Keratinocyte (primary cell): ENCODE results near the gene ASAP3. TPM values are rescaled to one million over a fixed set of nuclear protein-coding genes. Genes with fewer than 3 reads are reported as not detected.

Experiments used
- DNase-seq: peaks from one replicate; pipeline ENCODE4 v3.0.0-alpha.2; 2011; ENCODE audit warnings: low read depth, missing footprints, low spot score
- FAIRE-seq: peaks from 2 replicates; lab custom pipeline; 2011; peaks lifted over from hg19 to GRCh38; lab: Jason Lieb, UNC
- H2AFZ ChIP-seq: 2 replicates; pipeline ENCODE4 v1.6.0; 2012; ENCODE audit warnings: low read length, control low read depth, inconsistent platforms; ENCODE audit not compliant: control insufficient read depth
- H3K27ac ChIP-seq: 2 replicates; pipeline ENCODE4 v1.5.1; 2011; ENCODE audit warnings: low read length; ENCODE audit not compliant: control insufficient read depth, insufficient read depth
- H3K27me3 ChIP-seq: 3 replicates; pipeline ENCODE4 v1.6.0; 2011; ENCODE audit warnings: low read length; ENCODE audit not compliant: control insufficient read depth, insufficient read depth; ENCODE audit errors: extremely low read depth
- H3K36me3 ChIP-seq, 2 experiments: 2 replicates in 1 of 2; 3 replicates in 1 of 2; pipeline ENCODE4 v1.5.1; 2011; ENCODE audit warnings: low read length in 2 of 2, mild to moderate bottlenecking in 1 of 2; ENCODE audit not compliant: control insufficient read depth in 2 of 2, insufficient read depth in 2 of 2; ENCODE audit errors: extremely low read depth in 1 of 2
- H3K4me1 ChIP-seq: 3 replicates; pipeline ENCODE4 v1.5.1; 2011; ENCODE audit warnings: low read length; ENCODE audit not compliant: control insufficient read depth, insufficient read depth; ENCODE audit errors: extremely low read depth
- H3K4me2 ChIP-seq: 3 replicates; pipeline ENCODE4 v1.6.0; 2011; ENCODE audit warnings: low read depth, low read length; ENCODE audit not compliant: control insufficient read depth, insufficient read depth; ENCODE audit errors: extremely low read depth
- H3K4me3 ChIP-seq, 3 experiments: fragments of 200-600 bp in 1 of 3; sonication (generic) in 1 of 3; 2 replicates in 2 of 3; 3 replicates in 1 of 3; pipeline ENCODE4 v1.5.1; 2011 to 2016; ENCODE audit warnings: low read length in 3 of 3, mild to moderate bottlenecking in 3 of 3, control low read depth in 2 of 3, inconsistent platforms in 1 of 3, low read depth in 1 of 3, mixed read lengths in 1 of 3, mixed run types in 1 of 3, moderate library complexity in 1 of 3; ENCODE audit not compliant: control insufficient read depth in 2 of 3, insufficient read depth in 2 of 3; ENCODE audit errors: extremely low read depth in 1 of 3
- H3K79me2 ChIP-seq: 2 replicates; pipeline ENCODE4 v1.6.0; 2012; ENCODE audit warnings: low read length; ENCODE audit not compliant: control insufficient read depth, insufficient read depth
- H3K9ac ChIP-seq: 3 replicates; pipeline ENCODE4 v1.6.0; 2011; ENCODE audit warnings: low read length; ENCODE audit not compliant: control insufficient read depth, insufficient read depth; ENCODE audit errors: extremely low read depth
- H3K9me1 ChIP-seq: 3 replicates; pipeline ENCODE4 v1.6.0; 2011; ENCODE audit warnings: low read length; ENCODE audit not compliant: control insufficient read depth, insufficient read depth; ENCODE audit errors: extremely low read depth
- H3K9me3 ChIP-seq: 2 replicates; pipeline ENCODE4 v1.5.1; 2012; ENCODE audit warnings: low read depth, low read length; ENCODE audit not compliant: control insufficient read depth
- H4K20me1 ChIP-seq: 3 replicates; pipeline ENCODE4 v1.6.0; 2011; ENCODE audit warnings: low read length; ENCODE audit not compliant: control insufficient read depth, insufficient read depth; ENCODE audit errors: extremely low read depth
- EZH2 ChIP-seq: IDR thresholded peaks from one replicate; pipeline ENCODE4 v1.6.1; 2012; ENCODE audit warnings: inconsistent platforms, mild to moderate bottlenecking, low read length, moderate library complexity
- dilution Hi-C: fragments of 300-500 bp; cut with MboI; formaldehyde crosslinking; loops from one replicate; pipeline ENCODE4 v1.7.0; 2020; ENCODE audit warnings: low sequenced_read_pairs; ENCODE audit not compliant: extremely low pct_ligation_motif_present
- polyA plus RNA-seq, 5 experiments: library from polyadenylated mRNA; depleted of rRNA in 3 of 5; stranded (reverse) in 3 of 5; stranded (forward) in 1 of 5; unstranded in 1 of 5; fragments of >200 nt; gene quantifications; 1 replicate in 1 of 5; 2 replicates in 3 of 5; 3 replicates in 1 of 5; pipeline versions ENCODE4 v1.2.1 to v1.2.3, GENCODE V29; 2011 to 2012; ENCODE audit warnings: missing spikeins in 2 of 5, low read depth in 1 of 5, low replicate concordance in 1 of 5
- TF ChIP-seq, protein P1 (sequence below), 3 experiments: IDR thresholded peaks in 1 of 3; conservative IDR thresholded peaks in 1 of 3; optimal IDR thresholded peaks in 1 of 3; 2 replicates in 2 of 3; 3 replicates in 1 of 3; pipeline versions ENCODE3 to v1.5.1; 2011; ENCODE audit warnings: low read length in 3 of 3, mild to moderate bottlenecking in 3 of 3, moderate library complexity in 2 of 3, control low read depth in 1 of 3, inconsistent platforms in 1 of 3; ENCODE audit not compliant: insufficient read depth in 2 of 3; ENCODE audit errors: extremely low read depth in 1 of 3

ASAP3 gene
- polyA plus RNA-seq, 1 donor (not counting 4 experiments of a cell fraction or from before 2014, with no cell fraction given), result 11.4 TPM

DNA sequence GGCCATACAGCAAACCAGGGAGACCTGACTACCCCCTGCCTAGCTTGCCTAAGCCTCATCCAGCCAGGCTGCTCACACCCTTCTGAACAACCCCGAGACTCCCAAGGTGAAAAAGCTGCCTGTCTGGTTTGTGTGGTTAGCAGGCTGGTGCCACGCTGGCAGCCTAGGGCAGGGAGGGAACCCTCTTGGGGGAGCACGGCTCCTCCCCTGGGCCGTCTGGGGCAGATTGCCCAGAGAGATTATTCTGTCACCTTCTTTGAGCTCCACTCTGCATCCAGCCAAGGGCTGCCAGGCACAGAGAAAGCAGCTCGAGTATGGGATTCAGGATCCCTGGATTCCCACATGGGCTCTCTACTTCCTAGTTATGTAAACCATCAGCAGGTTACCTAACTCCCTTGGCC, 32.0 kb downstream of the ASAP3 start:
- Histone ChIP-seq H3K9me1 (peaks cover 5% of the 10 kb centered on the region), H3K9me3 (no peaks in the 10 kb centered on the region), H2AFZ (no peak overlapping the region), H3K36me3 (peaks cover 0 to 3% of the 10 kb centered on the region in 2 experiments), H3K27me3 (peaks cover 35% of the 10 kb centered on the region), H3K79me2 (no peaks in the 10 kb centered on the region), H3K27ac (no peak overlapping the region), H3K9ac (no peak overlapping the region), H3K4me1 (peaks cover 54% of the 10 kb centered on the region), H4K20me1 (peaks cover 7% of the 10 kb centered on the region), H3K4me3 (no peak overlapping the region), H3K4me2 (peak overlapping the region; percentile 59)
- peak; percentile 23 for DNase-seq
- FAIRE-seq, result peak; percentile 91
- dilution Hi-C loops, result no loop called here
- TF ChIP-seq, protein P1, sequence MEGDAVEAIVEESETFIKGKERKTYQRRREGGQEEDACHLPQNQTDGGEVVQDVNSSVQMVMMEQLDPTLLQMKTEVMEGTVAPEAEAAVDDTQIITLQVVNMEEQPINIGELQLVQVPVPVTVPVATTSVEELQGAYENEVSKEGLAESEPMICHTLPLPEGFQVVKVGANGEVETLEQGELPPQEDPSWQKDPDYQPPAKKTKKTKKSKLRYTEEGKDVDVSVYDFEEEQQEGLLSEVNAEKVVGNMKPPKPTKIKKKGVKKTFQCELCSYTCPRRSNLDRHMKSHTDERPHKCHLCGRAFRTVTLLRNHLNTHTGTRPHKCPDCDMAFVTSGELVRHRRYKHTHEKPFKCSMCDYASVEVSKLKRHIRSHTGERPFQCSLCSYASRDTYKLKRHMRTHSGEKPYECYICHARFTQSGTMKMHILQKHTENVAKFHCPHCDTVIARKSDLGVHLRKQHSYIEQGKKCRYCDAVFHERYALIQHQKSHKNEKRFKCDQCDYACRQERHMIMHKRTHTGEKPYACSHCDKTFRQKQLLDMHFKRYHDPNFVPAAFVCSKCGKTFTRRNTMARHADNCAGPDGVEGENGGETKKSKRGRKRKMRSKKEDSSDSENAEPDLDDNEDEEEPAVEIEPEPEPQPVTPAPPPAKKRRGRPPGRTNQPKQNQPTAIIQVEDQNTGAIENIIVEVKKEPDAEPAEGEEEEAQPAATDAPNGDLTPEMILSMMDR (optimal IDR thresholded peaks at IDR 0.05 in 1 of 3, IDR thresholded peaks at IDR 0.05 in 1 of 3, conservative IDR thresholded peaks at IDR 0.05 in 1 of 3; ENCODE audit: extremely low read depth in 1 of 3, insufficient read depth in 2 of 3, low read length in 3 of 3), result no peak
- no peak for TF ChIP-seq EZH2

DNA sequence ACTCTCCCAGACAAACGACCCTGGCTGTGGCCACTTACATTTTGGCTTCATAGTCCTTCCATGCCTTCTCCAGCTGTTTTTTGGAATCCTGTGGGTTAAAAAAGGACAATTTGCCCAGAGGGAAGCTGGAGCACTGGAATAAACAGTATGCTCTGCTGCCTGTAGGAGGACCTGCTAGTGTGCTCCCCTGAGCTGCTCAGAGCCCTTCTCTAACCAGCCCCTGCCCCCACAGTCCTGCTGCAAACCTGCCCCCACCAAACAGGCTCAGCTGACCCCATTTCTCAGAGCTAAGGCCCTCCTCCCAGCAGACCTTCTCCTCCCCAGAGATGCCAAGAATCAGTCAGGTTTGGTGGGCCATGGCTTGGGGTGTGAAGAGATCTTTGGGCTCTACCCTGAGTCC, 32.5 kb downstream of the ASAP3 start:
- DNase-seq, result no peak
- Histone ChIP-seq H3K9me1 (peaks cover 5% of the 10 kb centered on the region), H4K20me1 (peaks cover 7% of the 10 kb centered on the region), H3K4me3 (no peak overlapping the region), H2AFZ (no peak overlapping the region), H3K36me3 (peaks cover 0 to 3% of the 10 kb centered on the region in 2 experiments), H3K9me3 (no peaks in the 10 kb centered on the region), H3K79me2 (no peaks in the 10 kb centered on the region), H3K27me3 (peaks cover 35% of the 10 kb centered on the region), H3K27ac (no peak overlapping the region), H3K4me1 (peaks cover 48% of the 10 kb centered on the region), H3K9ac (no peak overlapping the region), H3K4me2 (peak overlapping the region; percentile 59)
- dilution Hi-C loops, result no loop called here
- TF ChIP-seq, protein P1 (optimal IDR thresholded peaks at IDR 0.05 in 1 of 3, IDR thresholded peaks at IDR 0.05 in 1 of 3, conservative IDR thresholded peaks at IDR 0.05 in 1 of 3; ENCODE audit: extremely low read depth in 1 of 3, insufficient read depth in 2 of 3, low read length in 3 of 3), result no peak
- no peak for TF ChIP-seq EZH2
- no peak for FAIRE-seq
